Tibial nerve (tissue), 4 donors: ENCODE data around the gene SRPX2. TPM values are rescaled to one million over a fixed set of nuclear protein-coding genes. Genes with fewer than 3 reads are reported as not detected.

Experiments used
- DNase-seq, 2 donors: peaks; one replicate each; pipeline ENCODE4 v3.0.0-alpha.2; 2019; ENCODE audit warnings: low spot score in 2 of 2
- H3K27ac ChIP-seq, 4 donors: fragments of 200-600 bp; sonication (generic) in 3 of 4; one replicate each; pipeline ENCODE4 v1.5.1; 2017 to 2019; ENCODE audit warnings: mild to moderate bottlenecking in 1 of 4
- H3K27me3 ChIP-seq, 2 donors: fragments of 200-600 bp; sonication (generic) in 1 of 2; one replicate each; pipeline versions ENCODE4 v1.5.1 to v1.6.0; 2017 to 2019
- H3K36me3 ChIP-seq, 3 donors: fragments of 200-600 bp; sonication (generic); one replicate each; pipeline ENCODE4 v1.5.1; 2018 to 2019
- H3K4me1 ChIP-seq, 4 donors: fragments of 200-600 bp; sonication (generic) in 3 of 4; one replicate each; pipeline ENCODE4 v1.5.1; 2017 to 2019
- H3K4me3 ChIP-seq, 4 donors: fragments of 200-600 bp; sonication (generic) in 3 of 4; one replicate each; pipeline ENCODE4 v1.5.1; 2017 to 2019; ENCODE audit warnings: mild to moderate bottlenecking in 1 of 4, moderate library complexity in 1 of 4
- H3K9me3 ChIP-seq, 4 donors: fragments of 200-600 bp; sonication (generic) in 3 of 4; one replicate each; pipeline ENCODE4 v1.5.1; 2017 to 2019
- EP300 ChIP-seq, 2 donors: sonication (generic); formaldehyde crosslinking; IDR thresholded peaks; one replicate each; pipeline ENCODE4 v1.6.1; 2017; ENCODE audit warnings: antibody characterized with exemption in 2 of 2, mild to moderate bottlenecking in 1 of 2
- POLR2A ChIP-seq, 2 donors: fragments of 450-650 bp; IDR thresholded peaks; one replicate each; pipeline ENCODE4 v1.6.1; 2017; ENCODE audit warnings: antibody characterized with exemption in 2 of 2, mild to moderate bottlenecking in 2 of 2, moderate library complexity in 2 of 2
- WGBS, 2 donors: methylation state at CpG; one replicate each; pipeline ENCODE4 v1.1.5; 2018; 5-methylcytosine and 5-hydroxymethylcytosine counted together
- total RNA-seq, 4 donors: library from RNA; depleted of rRNA; stranded (reverse); fragments of >200 nt; gene quantifications; one replicate each; pipeline ENCODE4 v1.1.0, GENCODE V29; 2016
- TF ChIP-seq, protein P1 (sequence below), 5 experiments: fragments of 200-600 bp in 3 of 5; fragments of 450-650 bp in 2 of 5; sonication (generic) in 3 of 5; IDR thresholded peaks; one replicate each; pipeline ENCODE4 v1.5.1; 2016 to 2019; ENCODE audit warnings: antibody characterized with exemption in 5 of 5, mild to moderate bottlenecking in 3 of 5, moderate library complexity in 2 of 5

Gene SRPX2
- total RNA-seq, 4 donors from 2014 or later: 50.0 to 91.2 (median 56.7) TPM

DNA sequence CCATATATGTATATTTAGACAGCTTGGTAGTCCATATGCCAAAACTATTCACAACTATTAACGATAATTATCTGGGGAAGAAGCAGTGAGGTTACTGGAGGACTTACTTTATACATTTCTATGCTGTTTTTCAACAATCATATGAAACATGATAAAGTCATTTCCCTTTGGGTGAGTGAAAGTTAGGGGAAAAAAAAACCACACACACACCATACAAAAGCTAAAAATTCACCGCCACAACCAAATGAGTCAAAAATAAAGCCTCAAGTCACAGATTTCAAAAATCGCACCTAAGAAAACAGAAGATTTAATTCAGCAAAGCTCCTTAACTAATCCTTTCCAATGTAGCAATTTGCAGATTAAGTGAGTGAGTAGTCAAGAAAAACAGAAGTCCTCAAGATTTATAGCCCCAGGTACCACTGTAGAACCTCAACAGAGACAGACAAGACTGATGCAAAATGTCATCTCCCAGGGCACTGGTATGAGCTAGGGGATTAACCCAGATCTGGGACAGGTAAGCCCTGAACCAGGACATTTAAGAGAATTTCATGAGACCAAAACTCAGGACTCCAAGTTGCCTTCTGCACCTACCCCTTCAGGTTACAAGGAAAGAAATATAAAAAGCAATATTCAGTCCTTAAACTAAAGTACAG lies 52.8 kb downstream of the SRPX2 start:
- no peak for DNase-seq
- WGBS, 2 donors: 53 to 75% methylated on average over 3 of the region's 3 CpGs
- H3K9me3 ChIP-seq: no peaks in the 10 kb centered on the region
- no peaks in the 10 kb centered on the region for H3K4me1 ChIP-seq
- H3K36me3 ChIP-seq: peaks cover 0 to 10% (median 0%) of the 10 kb centered on the region in 3 donors
- H3K27ac ChIP-seq: no peak overlapping the region
- TF ChIP-seq POLR2A (IDR thresholded peaks at IDR 0.05) (no peak), EP300 (IDR thresholded peaks at IDR 0.05) (no peak)
- TF ChIP-seq, protein P1, sequence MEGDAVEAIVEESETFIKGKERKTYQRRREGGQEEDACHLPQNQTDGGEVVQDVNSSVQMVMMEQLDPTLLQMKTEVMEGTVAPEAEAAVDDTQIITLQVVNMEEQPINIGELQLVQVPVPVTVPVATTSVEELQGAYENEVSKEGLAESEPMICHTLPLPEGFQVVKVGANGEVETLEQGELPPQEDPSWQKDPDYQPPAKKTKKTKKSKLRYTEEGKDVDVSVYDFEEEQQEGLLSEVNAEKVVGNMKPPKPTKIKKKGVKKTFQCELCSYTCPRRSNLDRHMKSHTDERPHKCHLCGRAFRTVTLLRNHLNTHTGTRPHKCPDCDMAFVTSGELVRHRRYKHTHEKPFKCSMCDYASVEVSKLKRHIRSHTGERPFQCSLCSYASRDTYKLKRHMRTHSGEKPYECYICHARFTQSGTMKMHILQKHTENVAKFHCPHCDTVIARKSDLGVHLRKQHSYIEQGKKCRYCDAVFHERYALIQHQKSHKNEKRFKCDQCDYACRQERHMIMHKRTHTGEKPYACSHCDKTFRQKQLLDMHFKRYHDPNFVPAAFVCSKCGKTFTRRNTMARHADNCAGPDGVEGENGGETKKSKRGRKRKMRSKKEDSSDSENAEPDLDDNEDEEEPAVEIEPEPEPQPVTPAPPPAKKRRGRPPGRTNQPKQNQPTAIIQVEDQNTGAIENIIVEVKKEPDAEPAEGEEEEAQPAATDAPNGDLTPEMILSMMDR (IDR thresholded peaks at IDR 0.05): no peak
- H3K27me3 ChIP-seq: peaks cover 0 to 18% of the 10 kb centered on the region in 2 donors
- no peak overlapping the region for H3K4me3 ChIP-seq

DNA sequence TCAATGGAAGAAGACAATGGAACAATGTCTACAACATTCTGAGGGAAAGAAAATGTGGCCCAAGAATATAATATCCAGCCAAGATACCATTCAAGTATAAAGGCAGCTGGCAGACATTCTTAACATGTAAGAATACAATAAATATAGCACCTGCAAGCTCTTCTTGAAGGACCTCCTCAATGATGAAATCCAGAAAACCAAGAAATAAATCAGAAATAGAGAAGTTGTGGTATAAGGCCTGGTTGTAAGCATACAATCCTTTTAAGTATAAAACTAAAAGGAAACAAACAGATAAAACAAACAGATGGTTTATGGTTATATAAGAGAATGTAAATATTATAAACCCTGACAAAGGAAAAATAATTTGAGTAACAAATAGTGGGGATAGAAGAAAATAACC lies 54.6 kb downstream of the SRPX2 start:
- no peak overlapping the region for H3K4me3 ChIP-seq
- H3K27ac ChIP-seq: no peak overlapping the region
- no peaks in the 10 kb centered on the region for H3K4me1 ChIP-seq
- H3K27me3 ChIP-seq: peaks cover 0 to 16% of the 10 kb centered on the region in 2 donors
- peaks cover 0 to 10% (median 0%) of the 10 kb centered on the region in 3 donors for H3K36me3 ChIP-seq
- DNase-seq: no peak
- no peak for TF ChIP-seq POLR2A (IDR thresholded peaks at IDR 0.05)
- TF ChIP-seq, protein P1 (IDR thresholded peaks at IDR 0.05): no peak
- TF ChIP-seq EP300 (IDR thresholded peaks at IDR 0.05): no peak
- H3K9me3 ChIP-seq: no peaks in the 10 kb centered on the region

DNA sequence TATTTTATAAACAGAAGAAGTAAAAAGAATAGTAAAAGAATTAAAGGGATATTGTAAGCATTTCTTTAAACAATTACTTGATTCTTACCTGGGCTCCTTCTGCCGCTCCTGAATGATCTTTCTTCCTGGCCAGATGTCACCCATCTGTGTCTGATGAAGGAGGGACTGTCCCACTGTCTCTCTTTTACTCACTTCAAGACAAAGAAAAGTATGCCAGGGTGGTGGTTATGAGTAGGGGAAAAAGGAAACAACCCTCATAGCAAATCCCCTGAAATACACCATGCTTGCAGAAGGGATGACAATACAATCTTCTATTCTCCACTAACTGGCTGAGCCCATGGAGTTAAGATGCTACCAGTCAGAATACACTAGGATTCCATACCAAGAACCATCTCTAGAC lies 56.8 kb downstream of the SRPX2 start:
- WGBS, 2 donors: 87 to 92% methylated on average over 1 of the region's 1 CpG

DNA sequence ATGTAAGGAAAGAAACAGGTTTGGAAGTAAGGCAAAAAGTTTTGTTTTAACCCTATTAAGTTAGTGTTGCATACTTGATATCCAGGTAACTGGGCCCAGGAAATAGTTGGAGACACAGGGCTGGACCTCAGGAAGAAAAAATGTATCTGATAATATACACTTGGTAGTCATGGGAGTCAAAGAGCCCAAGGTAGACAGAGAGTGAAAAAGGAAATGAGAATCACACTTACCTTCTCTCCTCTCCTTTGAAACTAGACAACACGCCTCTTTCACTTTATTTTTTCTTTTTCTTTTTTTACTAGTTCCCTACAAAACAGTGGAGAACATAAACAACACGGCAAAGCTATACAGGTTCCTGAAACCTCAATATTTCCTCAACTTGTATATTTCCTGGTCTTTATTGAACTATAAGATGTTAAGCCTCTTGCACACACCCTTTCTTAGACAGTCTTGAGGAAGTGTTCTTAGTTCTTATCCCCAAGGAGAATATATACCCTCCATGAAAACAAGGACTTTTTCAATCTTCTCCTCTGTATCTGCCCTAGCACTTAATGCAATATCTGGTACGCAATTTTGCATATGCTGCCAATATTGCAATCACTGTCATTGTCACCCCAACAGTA lies 60.7 kb downstream of the SRPX2 start:
- no peak overlapping the region for H3K4me3 ChIP-seq
- no peaks in the 10 kb centered on the region for H3K4me1 ChIP-seq
- H3K9me3 ChIP-seq: no peaks in the 10 kb centered on the region
- peaks cover 0 to 9% (median 0%) of the 10 kb centered on the region in 3 donors for H3K36me3 ChIP-seq
- H3K27ac ChIP-seq: no peak overlapping the region
- peaks cover 0 to 21% of the 10 kb centered on the region in 2 donors for H3K27me3 ChIP-seq
- 45 to 58% methylated on average over 3 of the region's 3 CpGs for WGBS, 2 donors
- DNase-seq: no peak
- TF ChIP-seq, protein P1 (IDR thresholded peaks at IDR 0.05): no peak
- TF ChIP-seq EP300 (IDR thresholded peaks at IDR 0.05) (no peak), POLR2A (IDR thresholded peaks at IDR 0.05) (no peak)

More for the DNA sequence above, 56.8 kb downstream of the SRPX2 start:
- Histone ChIP-seq H3K27me3 (peaks cover 0 to 11% of the 10 kb centered on the region in 2 donors), H3K36me3 (peaks cover 0 to 10% (median 0%) of the 10 kb centered on the region in 3 donors), H3K4me1 (no peaks in the 10 kb centered on the region), H3K4me3 (no peak overlapping the region), H3K9me3 (no peaks in the 10 kb centered on the region), H3K27ac (no peak overlapping the region)
- DNase-seq: no peak
- TF ChIP-seq EP300 (IDR thresholded peaks at IDR 0.05): no peak

DNA sequence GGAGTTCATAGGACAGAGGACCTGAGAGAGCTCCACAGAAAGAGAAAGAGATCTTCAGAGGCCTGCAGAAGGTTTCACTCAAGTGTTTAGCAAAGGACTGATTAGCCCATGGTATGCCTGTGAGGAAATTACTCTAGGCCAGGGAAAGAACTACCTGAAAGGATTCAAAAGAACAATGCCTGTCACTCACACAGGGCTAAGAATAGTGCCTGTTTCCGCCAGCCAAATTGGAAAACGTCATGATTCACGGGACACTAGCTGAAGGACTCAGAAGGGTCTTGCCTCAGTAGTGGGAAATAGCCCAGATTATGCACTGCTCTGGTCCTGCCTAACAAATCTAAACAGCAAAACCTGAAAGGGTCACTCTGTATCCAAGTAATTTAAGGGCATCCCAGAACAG lies 66.8 kb downstream of the SRPX2 start:
- Histone ChIP-seq H3K27me3 (peaks cover 0 to 11% of the 10 kb centered on the region in 2 donors), H3K27ac (no peak overlapping the region), H3K4me3 (no peak overlapping the region), H3K9me3 (no peaks in the 10 kb centered on the region), H3K4me1 (no peaks in the 10 kb centered on the region), H3K36me3 (no peaks in the 10 kb centered on the region)
- TF ChIP-seq POLR2A (IDR thresholded peaks at IDR 0.05): no peak
- TF ChIP-seq, protein P1 (IDR thresholded peaks at IDR 0.05): no peak
- TF ChIP-seq EP300 (IDR thresholded peaks at IDR 0.05): no peak
- no peak for DNase-seq
- WGBS, 2 donors: 40 to 67% methylated on average over 3 of the region's 3 CpGs
